ENCODE results near the gene PLCD4.

The PLCD4 gene

GRCh38 chr2:218645126-218645525 lies 37.4 kb downstream of the PLCD4 start:
- no peak for DNase-seq (ENCODE audit: low read depth, low spot score)
- Histone ChIP-seq H3K9ac (ENCODE audit: insufficient read length) (no peak overlapping the region), H3K27ac (no peak overlapping the region), H3K9me3 (ENCODE audit: low read depth, low read length) (no peaks in the 10 kb centered on the region), H3K4me3 (no peak overlapping the region), H3K36me3 (ENCODE audit: insufficient read depth, low read length) (peaks cover 83% of the 10 kb centered on the region)
- TF ChIP-seq EZH2 (IDR thresholded peaks at IDR 0.05) (no peak), POLR2AphosphoS5 (IDR thresholded peaks at IDR 0.05; ENCODE audit: borderline replicate concordance, low read depth, low read length) (no peak), FOXP2 (optimal IDR thresholded peaks at IDR 0.05; ENCODE audit: control extremely low read depth, extremely low read length, insufficient read depth) (no peak)

DNA sequence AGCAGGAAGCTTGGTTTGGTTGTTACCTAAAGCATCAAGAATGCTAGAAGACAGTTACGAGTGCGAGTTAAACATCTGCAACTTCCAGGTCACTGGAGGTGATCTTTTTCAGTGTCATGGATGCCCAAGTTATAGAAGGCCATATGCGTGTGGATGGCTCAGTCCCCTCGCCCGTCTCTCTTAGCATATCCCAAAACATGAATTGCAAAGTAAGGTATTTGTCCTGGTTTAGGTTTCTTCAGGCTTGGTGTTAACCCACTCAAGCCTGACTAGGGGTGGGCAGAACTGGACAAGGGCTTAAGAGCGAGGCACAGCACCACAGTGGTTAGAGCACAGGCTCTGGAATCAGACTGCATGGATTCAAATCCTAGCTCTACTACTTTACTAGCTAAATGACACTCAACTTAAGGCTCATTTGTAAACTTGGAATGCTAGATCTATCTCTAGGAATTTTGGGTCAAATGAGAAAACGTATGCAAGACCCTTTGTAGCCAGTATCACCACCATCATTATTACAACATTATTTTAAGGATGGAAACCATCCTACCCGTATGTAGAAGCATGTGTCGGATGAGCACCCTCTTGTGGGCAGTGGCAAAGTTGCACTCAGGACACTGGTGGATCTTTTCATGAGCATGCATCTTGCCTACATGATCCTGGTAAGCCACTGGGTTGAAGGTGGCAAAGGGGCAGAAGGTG lies 40.5 kb downstream of the PLCD4 start:
- TF ChIP-seq EZH2 (IDR thresholded peaks at IDR 0.05) (no peak), FOXP2 (optimal IDR thresholded peaks at IDR 0.05; ENCODE audit: control extremely low read depth, extremely low read length, insufficient read depth) (no peak), POLR2AphosphoS5 (IDR thresholded peaks at IDR 0.05; ENCODE audit: borderline replicate concordance, low read depth, low read length) (no peak; the same call in 1 of the 2 replicates)
- H3K27ac ChIP-seq, result no peak overlapping the region
- no peaks in the 10 kb centered on the region for H3K9me3 ChIP-seq (ENCODE audit: low read depth, low read length)
- no peak overlapping the region for H3K9ac ChIP-seq (ENCODE audit: insufficient read length)
- H3K36me3 ChIP-seq (ENCODE audit: insufficient read depth, low read length), result peaks cover 91% of the 10 kb centered on the region
- no peak for DNase-seq (ENCODE audit: low read depth, low spot score)
- no peak overlapping the region for H3K4me3 ChIP-seq

DNA sequence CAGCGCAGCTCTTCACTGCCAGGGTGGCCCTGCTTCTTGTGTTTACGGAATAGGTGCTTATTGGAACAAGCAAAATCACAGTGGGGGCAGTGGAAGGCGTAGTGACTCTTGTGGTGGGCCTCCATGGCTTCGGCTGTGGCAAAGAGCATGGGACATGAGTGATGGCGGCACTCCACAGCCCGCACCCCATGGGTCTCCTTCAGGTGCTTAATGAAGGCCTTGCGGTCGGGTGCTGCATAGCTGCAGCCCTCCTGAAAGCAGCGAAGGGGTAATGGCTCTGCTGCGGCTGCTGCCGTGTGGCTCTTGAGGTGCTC lies 41.0 kb downstream of the PLCD4 start:
- Histone ChIP-seq H3K27ac (no peak overlapping the region), H3K9ac (ENCODE audit: insufficient read length) (no peak overlapping the region), H3K36me3 (ENCODE audit: insufficient read depth, low read length) (peaks cover 90% of the 10 kb centered on the region), H3K9me3 (ENCODE audit: low read depth, low read length) (no peaks in the 10 kb centered on the region), H3K4me3 (no peak overlapping the region)
- DNase-seq (ENCODE audit: low read depth, low spot score), result no peak
- TF ChIP-seq FOXP2 (optimal IDR thresholded peaks at IDR 0.05; ENCODE audit: control extremely low read depth, extremely low read length, insufficient read depth) (no peak), EZH2 (IDR thresholded peaks at IDR 0.05) (no peak), POLR2AphosphoS5 (IDR thresholded peaks at IDR 0.05; ENCODE audit: borderline replicate concordance, low read depth, low read length) (no peak; the same call in 1 of the 2 replicates)

DNA sequence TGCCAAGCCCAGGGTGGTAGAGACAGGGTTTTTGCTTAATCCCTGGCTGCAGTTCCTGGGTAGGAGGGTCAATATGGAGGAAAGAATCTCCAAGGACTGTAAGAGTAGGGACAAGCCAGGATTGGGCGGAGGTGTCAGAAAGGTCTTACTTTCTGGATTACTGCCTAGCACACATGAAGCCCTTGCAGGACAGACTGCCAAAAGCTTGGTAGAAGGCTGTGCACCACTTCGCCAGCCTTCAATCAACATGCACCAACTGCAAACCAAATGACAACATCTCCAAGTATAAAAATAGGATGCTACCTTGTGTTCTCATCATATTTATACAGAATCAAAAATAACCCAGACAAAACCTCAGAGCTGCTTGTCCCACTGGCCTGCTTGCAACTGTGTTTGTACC lies 48.1 kb downstream of the PLCD4 start:
- H3K9ac ChIP-seq (ENCODE audit: insufficient read length), result no peak overlapping the region
- no peak for TF ChIP-seq POLR2AphosphoS5 (IDR thresholded peaks at IDR 0.05; ENCODE audit: borderline replicate concordance, low read depth, low read length)
- no peak for TF ChIP-seq EZH2 (IDR thresholded peaks at IDR 0.05)
- no peak for TF ChIP-seq FOXP2 (optimal IDR thresholded peaks at IDR 0.05; ENCODE audit: control extremely low read depth, extremely low read length, insufficient read depth)
- peaks cover 65% of the 10 kb centered on the region for H3K36me3 ChIP-seq (ENCODE audit: insufficient read depth, low read length)
- no peak for DNase-seq (ENCODE audit: low read depth, low spot score)
- H3K27ac ChIP-seq, result no peak overlapping the region
- no peak overlapping the region for H3K4me3 ChIP-seq
- no peaks in the 10 kb centered on the region for H3K9me3 ChIP-seq (ENCODE audit: low read depth, low read length)

DNA sequence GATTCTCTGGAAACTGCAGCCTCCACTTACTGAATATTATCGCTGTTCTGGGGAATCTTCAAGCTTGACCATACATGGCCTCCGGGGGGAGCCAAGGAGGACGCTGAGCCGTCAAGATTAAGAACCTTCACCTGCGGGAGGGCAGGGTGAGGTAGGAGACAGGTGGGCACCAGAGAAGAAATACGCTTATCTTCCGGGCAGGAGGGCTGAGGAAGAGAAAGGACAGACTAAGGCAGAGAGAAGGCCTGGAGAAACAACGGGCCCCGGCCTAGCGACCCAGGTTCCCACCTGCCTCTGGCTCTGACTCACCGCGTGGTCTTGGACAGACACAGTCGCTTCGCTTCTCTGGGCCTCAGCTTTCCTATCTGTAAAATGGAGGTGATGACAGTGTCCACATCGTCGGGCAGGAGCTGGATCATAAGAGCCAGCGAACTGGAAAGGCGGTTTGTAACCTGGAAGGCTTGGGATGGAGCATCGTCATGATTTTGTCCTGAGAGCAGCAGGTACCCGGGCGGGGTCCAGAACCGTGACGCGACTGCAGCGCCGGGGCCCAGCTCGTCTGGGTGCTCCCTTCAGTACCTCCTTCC lies 51.1 kb downstream of the PLCD4 start:
- H3K27ac ChIP-seq, result peak overlapping the region; percentile 56; the same call in 1 of the 2 replicates

DNA sequence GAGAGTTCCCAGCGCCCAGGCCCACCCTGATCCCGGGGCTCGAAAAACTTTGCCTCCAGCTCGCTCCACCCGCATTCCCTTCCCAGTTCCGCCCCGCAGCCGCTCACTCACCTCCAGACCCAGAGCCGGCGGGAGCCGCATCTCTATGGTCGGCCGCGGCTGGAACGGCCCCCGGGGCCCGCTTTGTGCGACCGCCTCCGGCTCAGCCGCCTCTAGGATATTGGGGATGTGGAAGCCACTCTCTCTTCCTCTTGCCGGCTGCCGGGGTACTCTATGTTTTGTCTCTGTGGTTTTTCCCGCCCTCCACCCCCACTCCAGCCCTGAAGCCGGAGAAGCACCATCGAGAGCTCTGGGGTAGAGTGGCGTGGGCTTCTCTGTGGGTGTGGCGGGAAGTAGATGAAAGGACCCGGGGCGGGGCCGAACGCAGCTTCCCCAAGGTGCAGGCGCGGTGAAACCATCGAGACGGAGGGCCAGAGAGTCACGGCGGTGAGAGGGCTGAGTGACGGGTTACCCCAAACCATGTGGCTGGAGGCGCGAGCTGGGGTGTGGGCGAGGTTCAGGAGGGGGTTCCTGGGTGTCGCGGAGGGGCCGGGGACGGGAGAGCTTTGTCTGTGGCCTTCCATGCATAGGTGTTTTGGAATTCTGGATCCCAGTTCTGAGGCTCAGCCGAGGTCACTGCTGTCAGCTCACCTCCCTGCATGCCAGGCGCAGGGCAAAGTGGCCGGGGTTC lies 51.7 kb downstream of the PLCD4 start, which contains the start of the genes BCS1L and ZNF142:
Gene BCS1L (plus strand): TSS at position 426 of the 730 bp plus-strand sequence. CDS start 1,305 bp downstream, outside the sequence.
Gene ZNF142 (minus strand): TSS at position 366 of the 730 bp plus-strand sequence. CDS start 3,194 bp downstream, outside the sequence.
- DNase-seq (ENCODE audit: low read depth, low spot score), result peak; percentile 37
- TF ChIP-seq POLR2AphosphoS5 (IDR thresholded peaks at IDR 0.05; ENCODE audit: borderline replicate concordance, low read depth, low read length) (peak; percentile 95; the same call in 1 of the 2 replicates), EZH2 (IDR thresholded peaks at IDR 0.05) (no peak)
- Histone ChIP-seq H3K9ac (ENCODE audit: insufficient read length) (peak within 1 kb of the TSS; percentile 96), H3K4me3 (peak within 1 kb of the TSS; percentile 93), H3K36me3 (ENCODE audit: insufficient read depth, low read length) (peaks cover 62% of the 10 kb centered on the region), H3K9me3 (ENCODE audit: low read depth, low read length) (no peaks in the 10 kb centered on the region), H3K27ac (peak within 1 kb of the TSS; percentile 56; the same call in 1 of the 2 replicates)

More for the DNA sequence above, 51.1 kb downstream of the PLCD4 start:
- Histone ChIP-seq H3K4me3 (peak overlapping the region; percentile 93), H3K9me3 (ENCODE audit: low read depth, low read length) (no peaks in the 10 kb centered on the region), H3K36me3 (ENCODE audit: insufficient read depth, low read length) (peaks cover 62% of the 10 kb centered on the region), H3K9ac (ENCODE audit: insufficient read length) (peak overlapping the region; percentile 96)
- TF ChIP-seq FOXP2 (optimal IDR thresholded peaks at IDR 0.05; ENCODE audit: control extremely low read depth, extremely low read length, insufficient read depth), result no peak
- DNase-seq (ENCODE audit: low read depth, low spot score), result no peak

GRCh38 chr2:218659988-218660358 lies 52.3 kb downstream of the PLCD4 start:
- TF ChIP-seq POLR2AphosphoS5 (IDR thresholded peaks at IDR 0.05; ENCODE audit: borderline replicate concordance, low read depth, low read length) (no peak), FOXP2 (optimal IDR thresholded peaks at IDR 0.05; ENCODE audit: control extremely low read depth, extremely low read length, insufficient read depth) (no peak), EZH2 (IDR thresholded peaks at IDR 0.05) (no peak)
- H3K4me3 ChIP-seq, result peak overlapping the region; percentile 93
- no peaks in the 10 kb centered on the region for H3K9me3 ChIP-seq (ENCODE audit: low read depth, low read length)
- DNase-seq (ENCODE audit: low read depth, low spot score), result no peak
- no peak overlapping the region for H3K27ac ChIP-seq
- peak overlapping the region; percentile 96 for H3K9ac ChIP-seq (ENCODE audit: insufficient read length)
- peaks cover 62% of the 10 kb centered on the region for H3K36me3 ChIP-seq (ENCODE audit: insufficient read depth, low read length)

GRCh38 chr2:218662377-218662776 lies 54.7 kb downstream of the PLCD4 start:
- Histone ChIP-seq H3K27ac (no peak overlapping the region), H3K9ac (ENCODE audit: insufficient read length) (no peak overlapping the region), H3K4me3 (no peak overlapping the region), H3K36me3 (ENCODE audit: insufficient read depth, low read length) (peaks cover 57% of the 10 kb centered on the region), H3K9me3 (ENCODE audit: low read depth, low read length) (no peaks in the 10 kb centered on the region)
- TF ChIP-seq EZH2 (IDR thresholded peaks at IDR 0.05) (no peak), FOXP2 (optimal IDR thresholded peaks at IDR 0.05; ENCODE audit: control extremely low read depth, extremely low read length, insufficient read depth) (no peak), POLR2AphosphoS5 (IDR thresholded peaks at IDR 0.05; ENCODE audit: borderline replicate concordance, low read depth, low read length) (no peak)
- DNase-seq (ENCODE audit: low read depth, low spot score), result no peak

Data from SK-N-MC (cell line).